Measurements from ENCODE around the gene FSD1L.

GRCh38 chr9:105541838-105542237 is 94.0 kb downstream of the FSD1L start:
- TF ChIP-seq RCOR1 (IDR thresholded peaks at IDR 0.05; ENCODE audit: low read depth, low read length): no peak
- TF ChIP-seq ELK1 (IDR thresholded peaks at IDR 0.05; ENCODE audit: low read depth, low read length): no peak
- TF ChIP-seq CTCF (IDR thresholded peaks at IDR 0.05): no peak
- TF ChIP-seq CBX2 (IDR thresholded peaks at IDR 0.05; ENCODE audit: borderline replicate concordance, low read depth): no peak
- TF ChIP-seq REST (IDR thresholded peaks at IDR 0.05): no peak
- no peak for TF ChIP-seq POLR2A (IDR thresholded peaks at IDR 0.05; ENCODE audit: low read length)
- no peak for TF ChIP-seq RFX5 (IDR thresholded peaks at IDR 0.05)
- TF ChIP-seq RNF2 (IDR thresholded peaks at IDR 0.05; ENCODE audit: borderline replicate concordance, low read depth): no peak
- no peak for TF ChIP-seq HMGXB4 (CRISPR knock-in tag; IDR thresholded peaks at IDR 0.05; ENCODE audit: borderline replicate concordance)
- TF ChIP-seq MAFK (IDR thresholded peaks at IDR 0.05; ENCODE audit: partially characterized antibody): no peak
- TF ChIP-seq BCL3 (IDR thresholded peaks at IDR 0.05): no peak
